OCI-LY3 (cell line): Measurements from ENCODE around the gene BCOR.

Experiments used
- H2AFZ ChIP-seq: fragments of 200-600, 300-600 bp; shearing (Covaris generic); 2 replicates; pipeline ENCODE4 v1.6.0; 2014; ENCODE audit warnings: antibody characterized with exemption, low read depth, low read length
- H3K27ac ChIP-seq: fragments of 200-600, 300-600 bp; sonication (generic); 2 replicates; pipeline ENCODE4 v1.5.1; 2014; ENCODE audit warnings: mild to moderate bottlenecking, low read length, moderate library complexity, mixed read lengths
- H3K27me3 ChIP-seq: fragments of 200-600, 300-600 bp; sonication (generic); 2 replicates; pipeline ENCODE4 v1.6.1; 2014; ENCODE audit warnings: low read depth, low read length, mixed read lengths
- H3K36me3 ChIP-seq: fragments of 200-600, 300-600 bp; sonication (generic); replicated peaks from 2 replicates; pipeline ENCODE3; 2014; ENCODE audit warnings: low read depth, low read length, mixed read lengths
- H3K4me1 ChIP-seq: fragments of 300-600, 200-600 bp; sonication (generic); 2 replicates; pipeline ENCODE4 v1.6.1; 2014; ENCODE audit warnings: low read length, mixed read lengths
- H3K4me2 ChIP-seq: fragments of 200-600, 300-600 bp; sonication (generic); 2 replicates; pipeline ENCODE4 v1.6.1; 2014; ENCODE audit warnings: low read length, mixed read lengths
- H3K4me3 ChIP-seq: fragments of 300-600, 200-600 bp; sonication (generic); 2 replicates; pipeline ENCODE4 v1.5.1; 2014; ENCODE audit warnings: antibody characterized with exemption, mild to moderate bottlenecking, low read length, moderate library complexity
- H3K79me2 ChIP-seq: fragments of 300-600, 200-600 bp; shearing (Covaris generic); 2 replicates; pipeline ENCODE4 v1.6.1; 2014; ENCODE audit warnings: mild to moderate bottlenecking, low read length, mixed read lengths
- H3K9ac ChIP-seq: fragments of 300-600, 200-600 bp; shearing (Covaris generic); 2 replicates; pipeline ENCODE4 v1.6.0; 2014; ENCODE audit warnings: mild to moderate bottlenecking, low read length, moderate library complexity
- H3K9me3 ChIP-seq: fragments of 200-600, 300-600 bp; shearing (Covaris generic); 2 replicates; pipeline ENCODE4 v1.6.1; 2014; ENCODE audit warnings: low read length, mixed read lengths; ENCODE audit not compliant: insufficient read depth
- H4K20me1 ChIP-seq: fragments of 200-600, 300-600 bp; sonication (generic); 2 replicates; pipeline ENCODE4 v1.6.1; 2016; ENCODE audit warnings: low read length, mixed read lengths; ENCODE audit not compliant: insufficient read depth
- EZH2phosphoT487 ChIP-seq: fragments of 200-600 bp; shearing (Covaris generic); IDR thresholded peaks from 2 replicates; pipeline ENCODE4 v1.6.1; 2018; ENCODE audit warnings: antibody characterized with exemption, mixed run types, low read depth
- TF ChIP-seq, protein P1 (sequence below): fragments of 200-600, 300-600 bp; sonication (generic); IDR thresholded peaks from 2 replicates; pipeline ENCODE4 v1.5.1; 2014; ENCODE audit warnings: antibody characterized with exemption, low read length, low read depth

The BCOR gene

GRCh38 chrX:40012039-40012867, 85.5 kb downstream of the BCOR start:
- no peaks in the 10 kb centered on the region for H3K9me3 ChIP-seq
- no peak overlapping the region for H3K27ac ChIP-seq
- no peaks in the 10 kb centered on the region for H3K79me2 ChIP-seq
- H4K20me1 ChIP-seq = no peaks in the 10 kb centered on the region
- no peak overlapping the region for H3K9ac ChIP-seq
- H3K4me3 ChIP-seq = no peak overlapping the region
- no peak overlapping the region for H3K4me2 ChIP-seq
- 0 out of 2 replicates have a peak, but pooled peaks cover 3% of the 10 kb centered on the region for H3K27me3 ChIP-seq
- no peak for TF ChIP-seq EZH2phosphoT487
- TF ChIP-seq, protein P1, sequence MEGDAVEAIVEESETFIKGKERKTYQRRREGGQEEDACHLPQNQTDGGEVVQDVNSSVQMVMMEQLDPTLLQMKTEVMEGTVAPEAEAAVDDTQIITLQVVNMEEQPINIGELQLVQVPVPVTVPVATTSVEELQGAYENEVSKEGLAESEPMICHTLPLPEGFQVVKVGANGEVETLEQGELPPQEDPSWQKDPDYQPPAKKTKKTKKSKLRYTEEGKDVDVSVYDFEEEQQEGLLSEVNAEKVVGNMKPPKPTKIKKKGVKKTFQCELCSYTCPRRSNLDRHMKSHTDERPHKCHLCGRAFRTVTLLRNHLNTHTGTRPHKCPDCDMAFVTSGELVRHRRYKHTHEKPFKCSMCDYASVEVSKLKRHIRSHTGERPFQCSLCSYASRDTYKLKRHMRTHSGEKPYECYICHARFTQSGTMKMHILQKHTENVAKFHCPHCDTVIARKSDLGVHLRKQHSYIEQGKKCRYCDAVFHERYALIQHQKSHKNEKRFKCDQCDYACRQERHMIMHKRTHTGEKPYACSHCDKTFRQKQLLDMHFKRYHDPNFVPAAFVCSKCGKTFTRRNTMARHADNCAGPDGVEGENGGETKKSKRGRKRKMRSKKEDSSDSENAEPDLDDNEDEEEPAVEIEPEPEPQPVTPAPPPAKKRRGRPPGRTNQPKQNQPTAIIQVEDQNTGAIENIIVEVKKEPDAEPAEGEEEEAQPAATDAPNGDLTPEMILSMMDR = no peak
- H3K36me3 ChIP-seq = no peaks in the 10 kb centered on the region
- peaks cover 13% of the 10 kb centered on the region; the same call in 1 of the 2 replicates for H3K4me1 ChIP-seq
- H2AFZ ChIP-seq = no peak overlapping the region

DNA sequence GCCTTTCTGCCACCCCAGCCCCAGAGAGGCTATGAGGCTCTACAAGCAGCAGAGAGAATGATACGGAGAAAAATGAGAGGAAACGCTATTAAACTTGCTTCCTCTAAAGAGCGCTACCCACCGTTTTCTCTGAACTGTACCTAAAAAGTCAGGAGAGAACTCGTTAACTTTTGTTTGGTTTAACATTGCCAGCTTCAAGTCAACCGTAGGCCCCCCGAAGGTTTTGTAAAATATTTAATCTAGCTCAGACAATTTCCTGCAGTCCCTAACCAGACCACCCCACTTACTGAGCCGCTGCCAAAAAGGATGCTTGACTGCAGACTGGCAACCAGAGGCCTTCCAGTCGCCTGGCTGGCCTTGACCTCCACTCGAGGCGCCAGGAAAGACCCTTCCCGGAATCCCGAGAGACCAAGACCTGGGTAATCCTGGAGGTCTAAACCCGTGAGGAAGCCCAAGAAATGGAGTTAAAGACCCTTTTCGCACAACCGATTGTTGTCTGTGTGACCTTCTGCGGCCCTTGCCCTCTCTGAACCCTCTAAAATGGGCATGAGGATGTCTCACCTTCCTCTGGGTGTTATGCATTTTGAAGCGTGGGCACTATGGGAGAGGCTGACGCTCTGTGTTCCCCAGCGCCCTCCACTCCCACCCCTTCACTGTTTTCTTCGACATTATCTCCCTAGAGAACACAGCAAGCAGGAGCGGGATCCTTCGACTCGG, 86.3 kb downstream of the BCOR start:
- H3K4me1 ChIP-seq = peaks cover 7% of the 10 kb centered on the region; the same call in 1 of the 2 replicates
- no peak overlapping the region for H3K4me3 ChIP-seq
- TF ChIP-seq EZH2phosphoT487 = no peak
- TF ChIP-seq, protein P1 = no peak
- H3K9me3 ChIP-seq = no peaks in the 10 kb centered on the region
- no peaks in the 10 kb centered on the region for H3K36me3 ChIP-seq
- no peaks in the 10 kb centered on the region for H3K79me2 ChIP-seq
- no peak overlapping the region for H3K9ac ChIP-seq
- H2AFZ ChIP-seq = no peak overlapping the region
- H3K27ac ChIP-seq = no peak overlapping the region
- H3K4me2 ChIP-seq = no peak overlapping the region
- 0 out of 2 replicates have a peak, but pooled peaks cover 3% of the 10 kb centered on the region for H3K27me3 ChIP-seq
- H4K20me1 ChIP-seq = no peaks in the 10 kb centered on the region

DNA sequence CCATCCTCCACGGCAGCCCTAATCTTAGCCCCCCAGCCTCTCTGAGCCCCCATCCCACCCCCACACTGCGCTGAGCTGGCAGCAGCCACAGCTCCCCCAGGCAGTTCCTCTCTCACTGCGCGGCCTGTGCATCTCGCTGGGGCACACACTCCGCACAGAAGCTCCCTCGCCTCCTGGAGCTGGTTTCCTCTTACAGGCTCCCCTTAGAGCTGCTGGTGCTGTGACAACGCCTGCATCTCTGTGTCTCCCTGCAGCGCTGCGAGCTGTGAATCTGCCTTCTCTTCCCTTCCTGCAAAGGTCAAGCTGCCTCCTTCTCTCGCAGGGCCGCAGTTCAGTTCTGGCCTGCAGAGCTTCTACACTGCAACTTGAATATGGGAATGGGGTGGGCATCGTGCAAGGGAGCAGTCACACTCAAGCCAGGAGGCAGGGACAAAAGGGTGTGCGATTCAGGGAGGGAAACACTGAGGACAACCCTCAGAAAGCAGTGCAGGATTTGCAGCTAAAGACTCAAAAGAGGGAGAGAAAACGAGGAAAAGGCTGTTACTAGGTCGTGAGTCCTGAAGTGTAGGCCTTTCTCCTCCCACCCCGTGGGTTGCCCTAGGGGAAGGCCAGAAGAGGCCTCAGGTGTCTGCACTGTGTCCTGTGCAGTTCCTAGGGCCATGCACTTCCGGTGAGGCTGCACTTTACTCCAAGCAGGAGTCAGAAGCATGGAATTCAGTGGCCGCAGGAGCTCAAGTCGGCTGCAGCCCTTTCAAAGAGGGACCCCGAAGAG, 87.0 kb downstream of the BCOR start:
- Histone ChIP-seq H3K27ac (no peak overlapping the region), H3K9me3 (no peaks in the 10 kb centered on the region), H3K4me1 (peaks cover 6% of the 10 kb centered on the region; the same call in 1 of the 2 replicates), H3K9ac (no peak overlapping the region), H3K4me2 (no peak overlapping the region), H3K79me2 (no peaks in the 10 kb centered on the region), H3K4me3 (no peak overlapping the region), H2AFZ (no peak overlapping the region), H4K20me1 (no peaks in the 10 kb centered on the region), H3K36me3 (no peaks in the 10 kb centered on the region), H3K27me3 (0 out of 2 replicates have a peak, but pooled peaks cover 3% of the 10 kb centered on the region)
- TF ChIP-seq EZH2phosphoT487 = no peak
- TF ChIP-seq, protein P1 = no peak
